ENCODE measurements around the gene AP1M1.

Gene AP1M1

GRCh38 chr19:16247353-16248182 lies 49.9 kb downstream of the AP1M1 start (continued):
- TF ChIP-seq TOX (CRISPR knock-in tag; IDR thresholded peaks at IDR 0.05; ENCODE audit: borderline replicate concordance) (no peak), ZNF8 (CRISPR knock-in tag; IDR thresholded peaks at IDR 0.05) (no peak), RARB (CRISPR knock-in tag; IDR thresholded peaks at IDR 0.05) (no peak), ESRRG (CRISPR knock-in tag; IDR thresholded peaks at IDR 0.05) (no peak), PPARA (CRISPR knock-in tag; IDR thresholded peaks at IDR 0.05; ENCODE audit: borderline replicate concordance) (no peak)

- no peak for TF ChIP-seq ZC3H10 (CRISPR knock-in tag; IDR thresholded peaks at IDR 0.05)
- no peak for TF ChIP-seq ESRRG (CRISPR knock-in tag; IDR thresholded peaks at IDR 0.05)
- TF ChIP-seq CSDC2 (CRISPR knock-in tag; IDR thresholded peaks at IDR 0.05), result no peak
- TF ChIP-seq GLIS3 (CRISPR knock-in tag; IDR thresholded peaks at IDR 0.05), result no peak
- no peak for TF ChIP-seq BACH2 (CRISPR knock-in tag; IDR thresholded peaks at IDR 0.05; ENCODE audit: borderline replicate concordance)
- ATAC-seq, result no peak
Measured at GRCh38 chr19:16248380-16249023, 50.8 kb downstream of the AP1M1 start.

- ATAC-seq, result no peak
- TF ChIP-seq ESRRG (CRISPR knock-in tag; IDR thresholded peaks at IDR 0.05), result no peak
- TF ChIP-seq ZNF8 (CRISPR knock-in tag; IDR thresholded peaks at IDR 0.05), result no peak
- TF ChIP-seq CSRNP3 (CRISPR knock-in tag; IDR thresholded peaks at IDR 0.05), result no peak
- no peak for TF ChIP-seq ZNF70 (CRISPR knock-in tag; IDR thresholded peaks at IDR 0.05)
- no peak for TF ChIP-seq ZFP30 (CRISPR knock-in tag; IDR thresholded peaks at IDR 0.05)
- no peak for TF ChIP-seq TSHZ2 (CRISPR knock-in tag; IDR thresholded peaks at IDR 0.05)
- TF ChIP-seq PATZ1 (CRISPR knock-in tag; IDR thresholded peaks at IDR 0.05; ENCODE audit: borderline replicate concordance), result no peak
- TF ChIP-seq BACH2 (CRISPR knock-in tag; IDR thresholded peaks at IDR 0.05; ENCODE audit: borderline replicate concordance), result no peak
- TF ChIP-seq CSDC2 (CRISPR knock-in tag; IDR thresholded peaks at IDR 0.05), result no peak
- TF ChIP-seq TCF4 (CRISPR knock-in tag; IDR thresholded peaks at IDR 0.05; ENCODE audit: borderline replicate concordance), result no peak
- TF ChIP-seq RARB (CRISPR knock-in tag; IDR thresholded peaks at IDR 0.05), result no peak
- TF ChIP-seq OSR1 (CRISPR knock-in tag; IDR thresholded peaks at IDR 0.05), result no peak
- TF ChIP-seq TOX (CRISPR knock-in tag; IDR thresholded peaks at IDR 0.05; ENCODE audit: borderline replicate concordance), result no peak
- TF ChIP-seq PPARA (CRISPR knock-in tag; IDR thresholded peaks at IDR 0.05; ENCODE audit: borderline replicate concordance), result no peak
- no peak for TF ChIP-seq SNAI2 (CRISPR knock-in tag; IDR thresholded peaks at IDR 0.05)
- no peak for TF ChIP-seq POU6F1 (CRISPR knock-in tag; IDR thresholded peaks at IDR 0.05; ENCODE audit: borderline replicate concordance, low read depth)
- no peak for TF ChIP-seq CREB5 (CRISPR knock-in tag; IDR thresholded peaks at IDR 0.05; ENCODE audit: low read depth)
- TF ChIP-seq GLIS3 (CRISPR knock-in tag; IDR thresholded peaks at IDR 0.05), result no peak
- TF ChIP-seq ZFP3 (CRISPR knock-in tag; IDR thresholded peaks at IDR 0.05), result no peak
- no peak for TF ChIP-seq ARNTL (CRISPR knock-in tag; IDR thresholded peaks at IDR 0.05; ENCODE audit: borderline replicate concordance, low read depth)
Measured at GRCh38 chr19:16249826-16250404, 52.2 kb downstream of the AP1M1 start.
